Body of pancreas (tissue), 4 donors: ENCODE data around the gene KLHL18.

Source experiments
- CTCF ChIP-seq, 7 experiments: fragments of 450-650 bp in 4 of 7; fragments of 200-600 bp in 3 of 7; sonication (generic) in 3 of 7; IDR thresholded peaks; one replicate each; pipeline ENCODE4 v1.5.1; 2016 to 2019; ENCODE audit warnings: antibody characterized with exemption in 7 of 7
- POLR2A ChIP-seq, 3 donors: fragments of 450-650 bp; IDR thresholded peaks; one replicate each; pipeline ENCODE4 v1.6.1; 2016; ENCODE audit warnings: antibody characterized with exemption in 3 of 3, mild to moderate bottlenecking in 2 of 3

DNA sequence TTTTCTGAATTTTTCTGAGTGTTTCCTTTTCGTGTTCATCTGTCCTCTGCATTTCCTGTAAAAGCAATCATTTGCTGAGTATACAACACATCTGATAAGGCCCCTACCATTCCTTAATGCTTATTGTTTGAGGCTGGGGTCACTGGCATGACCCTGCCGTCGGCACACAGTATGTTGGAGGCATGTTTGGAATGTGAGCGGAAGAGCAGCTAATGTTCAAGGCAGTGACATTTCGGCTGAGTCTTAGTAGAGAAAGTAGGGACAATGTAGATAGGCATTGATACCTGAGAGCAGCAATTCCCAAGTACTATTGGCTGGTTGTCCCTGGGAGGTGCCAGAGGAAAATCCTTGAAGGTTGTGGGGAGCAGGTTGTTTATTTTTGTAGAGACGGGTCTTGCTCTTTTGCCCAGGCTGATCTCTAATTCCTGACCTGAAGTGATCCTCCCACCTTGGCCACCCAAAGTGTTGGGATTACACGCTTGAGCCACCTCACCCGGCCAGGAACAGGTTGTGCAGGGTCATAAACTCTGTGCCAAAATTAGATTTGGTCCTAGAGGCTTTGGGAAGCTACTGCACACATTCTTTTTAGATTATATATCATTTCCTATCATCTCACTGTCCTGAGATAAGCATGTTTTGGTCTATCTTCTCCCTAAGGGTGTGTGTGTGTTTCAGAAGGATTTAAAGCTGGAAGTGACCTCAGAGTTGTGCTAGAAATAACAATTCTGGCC lies 111.6 kb downstream of the KLHL18 start:
- peak in 2 of 7 experiments; percentile 22 to 29 for TF ChIP-seq CTCF (IDR thresholded peaks at IDR 0.05)
- TF ChIP-seq POLR2A (IDR thresholded peaks at IDR 0.05), result no peak
